ELF-1 (cell line): ENCODE data around the gene UBR1.

Experiments
- DNase-seq: peaks from one replicate; pipeline ENCODE4 v3.0.0-alpha.2; 2016; ENCODE audit warnings: low read depth, low spot score

Gene UBR1

DNA sequence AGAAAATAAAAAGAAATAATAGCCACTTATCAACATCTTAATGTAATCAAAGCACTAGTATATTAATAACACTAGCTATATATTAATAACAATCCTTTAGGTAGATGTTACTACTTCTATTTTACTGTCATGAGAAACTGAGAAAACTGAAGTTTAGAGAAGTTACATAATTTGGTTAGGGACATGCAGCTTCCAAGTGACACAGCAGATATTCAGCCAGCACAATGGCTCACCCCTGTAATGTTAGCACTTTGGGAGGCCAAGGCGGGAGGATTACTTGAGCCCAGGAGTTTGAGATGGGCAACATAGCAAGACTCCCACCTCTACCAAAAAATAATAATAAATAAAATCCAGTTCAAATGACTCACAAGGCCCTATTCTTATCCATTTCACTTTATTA is 1.9 kb upstream of the UBR1 start:
- DNase-seq, result no peak

- DNase-seq, result no peak
Measured at GRCh38 chr15:43106486-43106829, 620 bp upstream of the UBR1 start.

DNA sequence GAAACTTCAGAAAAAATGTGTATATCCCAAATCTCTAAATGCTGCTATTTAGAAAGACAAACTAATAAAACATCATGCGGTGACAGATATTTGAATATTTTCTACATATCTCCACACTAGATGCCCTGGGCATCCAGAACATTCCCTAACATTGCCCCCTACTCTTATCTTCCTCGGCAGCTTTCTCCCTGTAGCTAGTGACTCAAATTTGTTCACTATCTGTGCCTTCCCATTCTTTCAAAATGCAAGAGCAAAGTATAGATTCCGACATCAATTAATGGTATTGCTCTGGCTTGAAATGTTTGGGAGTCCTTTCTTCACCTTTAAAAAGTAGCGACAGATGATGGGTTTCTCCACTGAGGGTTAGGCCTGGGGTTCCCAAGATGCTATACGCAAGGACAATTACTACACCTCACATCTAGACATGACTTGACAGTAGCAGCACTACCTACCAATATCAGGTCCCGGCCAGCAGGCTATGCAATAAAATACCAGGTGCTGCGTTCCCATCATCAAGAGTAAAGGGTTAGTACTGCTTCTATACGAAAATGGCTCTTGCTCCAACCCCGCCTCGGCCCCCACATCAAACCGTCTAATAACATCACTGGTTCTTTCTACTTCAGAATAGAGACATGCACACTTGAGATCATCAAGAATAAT is 631 bp downstream of the UBR1 start:
- DNase-seq, result peak; percentile 8

GRCh38 chr15:43104426-43104825 is 1.4 kb downstream of the UBR1 start:
- no peak for DNase-seq

GRCh38 chr15:43103907-43104306 is 1.9 kb downstream of the UBR1 start:
- no peak for DNase-seq

DNA sequence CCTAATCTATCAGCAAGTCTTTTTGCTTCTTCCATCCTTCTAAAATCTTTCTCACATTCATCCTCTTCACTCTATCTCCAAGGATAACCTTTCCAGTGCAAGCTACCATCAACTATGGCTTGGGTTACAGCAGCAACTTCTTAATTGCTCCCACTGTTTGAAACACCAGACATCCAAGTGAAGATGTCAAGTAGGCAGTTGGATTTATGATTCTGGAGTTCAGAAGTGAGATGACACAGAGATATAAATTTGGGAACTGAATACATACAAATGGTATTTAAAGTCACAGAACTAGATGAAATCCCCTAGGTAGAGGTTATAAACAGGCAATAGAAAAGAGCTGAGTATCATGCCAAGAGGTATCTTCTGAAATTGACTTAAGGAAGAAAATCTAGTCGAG is 3.7 kb downstream of the UBR1 start:
- no peak for DNase-seq

DNA sequence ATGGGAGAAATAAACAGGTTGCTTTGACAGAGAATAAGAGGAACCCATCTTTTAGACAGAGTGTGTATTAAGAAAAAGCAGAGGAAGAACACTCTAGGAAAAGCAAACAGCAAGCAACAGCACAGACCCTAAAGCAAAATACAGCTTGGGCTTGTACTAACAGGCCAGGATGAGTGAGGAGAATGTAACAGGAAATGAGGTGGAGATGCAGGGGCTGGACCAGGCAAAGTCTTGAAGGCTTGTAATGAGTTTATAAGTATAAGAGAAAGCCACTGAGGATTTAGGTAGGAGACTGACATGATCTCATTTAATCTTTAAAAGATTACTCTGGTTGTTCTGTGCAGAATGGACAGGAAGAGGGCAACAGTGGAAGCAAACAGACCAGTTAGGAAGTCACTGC is 4.9 kb downstream of the UBR1 start:
- DNase-seq, result no peak

- DNase-seq, result no peak
Measured at GRCh38 chr15:43099105-43099845, 6.6 kb downstream of the UBR1 start.

DNA sequence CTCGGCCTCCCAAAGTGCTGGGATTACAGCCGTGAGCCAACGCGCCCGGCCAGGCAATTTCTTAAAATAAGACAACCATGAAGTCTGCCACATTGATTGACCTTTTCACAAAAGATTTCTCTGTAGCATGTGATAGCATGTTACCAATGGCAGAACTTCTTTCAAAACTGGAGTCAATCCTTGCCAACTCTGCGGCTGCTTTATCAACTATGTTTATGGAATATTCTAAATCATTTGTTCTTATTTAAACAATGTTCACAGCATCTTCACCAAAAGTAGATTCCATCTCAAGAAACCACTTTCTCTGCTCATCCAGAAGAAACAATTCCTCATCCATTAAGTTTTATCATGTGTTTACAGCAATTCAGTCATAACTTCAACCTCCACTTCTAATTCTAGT is 9.4 kb downstream of the UBR1 start:
- DNase-seq, result no peak

DNA sequence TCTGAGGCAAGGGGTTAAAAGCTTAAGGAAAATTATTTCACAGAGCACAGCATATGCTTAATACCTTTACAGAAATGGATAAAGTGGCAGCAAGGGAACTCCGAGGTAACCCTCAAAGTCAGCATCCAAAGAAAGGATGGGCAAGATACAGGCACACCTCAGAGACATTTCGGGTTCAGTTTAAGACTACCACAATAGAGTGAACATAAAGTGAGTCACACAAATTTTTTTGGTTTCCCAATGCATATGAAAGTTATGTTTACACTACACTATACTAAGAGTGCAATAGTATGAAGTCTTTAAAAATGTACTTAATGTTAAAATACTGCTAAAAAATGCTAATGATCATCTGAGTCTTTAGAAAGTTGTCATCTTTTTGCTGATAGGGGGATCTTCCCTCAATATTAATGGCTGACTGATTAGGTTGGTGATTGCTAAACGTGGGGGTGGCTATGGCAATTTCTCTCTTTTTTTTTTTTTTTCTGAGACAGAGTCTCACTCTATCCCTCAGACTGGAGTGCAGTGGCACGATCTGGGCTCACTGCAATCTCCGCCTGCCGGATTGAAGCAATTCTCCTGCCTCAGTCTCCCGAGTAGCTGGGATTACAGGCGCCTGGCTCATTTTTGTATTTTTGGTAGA is 10.0 kb downstream of the UBR1 start:
- DNase-seq, result no peak

DNA sequence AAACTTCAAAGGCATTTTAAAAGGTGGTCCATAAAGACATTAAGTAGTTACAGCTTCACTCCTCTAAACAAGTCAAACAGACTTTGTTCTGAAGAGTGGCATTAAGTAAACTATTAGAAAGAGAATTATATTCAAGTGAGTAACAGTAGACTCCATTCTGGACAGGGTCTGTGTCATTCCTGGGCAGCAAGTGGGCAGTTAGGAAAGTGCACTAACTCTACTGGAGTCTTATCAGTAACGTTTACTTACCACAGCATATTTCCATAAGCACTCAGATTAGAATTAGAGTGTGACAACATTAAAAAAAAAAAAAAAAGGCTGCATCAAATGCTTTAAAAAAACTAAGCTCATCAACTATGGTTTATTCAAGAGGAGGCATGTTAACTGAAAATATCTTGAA is 10.6 kb downstream of the UBR1 start:
- DNase-seq, result no peak

DNA sequence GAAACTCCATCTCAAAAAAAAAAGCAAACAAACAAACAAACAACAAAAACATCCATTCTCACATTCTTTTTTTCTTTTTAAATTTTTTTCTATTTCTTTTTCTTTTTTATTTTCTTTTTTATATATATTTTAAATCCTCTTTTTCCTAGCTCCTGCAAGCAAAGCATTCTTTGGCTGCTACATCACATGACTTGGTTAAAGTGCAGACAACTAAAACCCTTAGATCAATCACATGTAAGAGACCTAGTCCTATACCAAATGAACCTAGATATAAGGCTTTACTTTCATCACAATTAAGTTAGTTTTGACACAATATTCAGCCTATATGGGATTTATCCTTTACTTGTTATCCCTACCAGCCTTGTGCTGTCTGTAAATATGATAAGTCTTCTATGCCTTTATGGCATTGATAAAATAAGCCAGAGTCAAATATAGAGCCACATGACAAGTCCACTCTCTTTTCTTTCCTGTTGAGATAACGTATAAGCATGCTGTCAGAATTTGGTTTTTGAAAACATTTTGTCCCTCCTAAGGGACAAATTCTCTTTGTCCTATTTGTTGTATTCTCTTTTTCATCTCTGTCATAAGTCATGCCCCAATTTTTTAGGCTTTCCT is 11.3 kb downstream of the UBR1 start:
- DNase-seq, result no peak

- no peak for DNase-seq
Measured at GRCh38 chr15:43093026-43093425, 12.8 kb downstream of the UBR1 start.

DNA sequence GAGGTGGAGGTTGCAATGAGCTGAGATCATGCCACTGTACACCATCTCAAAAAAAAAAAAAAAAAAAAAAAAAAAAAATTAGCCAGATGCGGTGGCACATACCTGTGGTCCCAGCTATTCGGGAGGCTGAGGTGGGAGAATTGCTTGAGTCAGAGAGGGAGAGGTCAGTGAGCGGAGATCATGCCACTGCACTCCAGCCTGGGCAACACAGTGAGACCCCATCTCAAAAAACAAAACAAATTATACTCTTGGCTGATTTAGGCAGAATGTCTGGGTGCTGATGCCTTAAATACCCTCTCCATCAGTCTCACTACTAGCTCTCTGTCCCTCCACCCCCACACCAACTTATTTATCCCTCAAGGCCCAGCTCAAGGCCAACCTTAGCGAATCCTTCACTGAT is 14.0 kb downstream of the UBR1 start:
- DNase-seq, result no peak

- no peak for DNase-seq
Measured at GRCh38 chr15:43086551-43086950, 19.3 kb downstream of the UBR1 start.

DNA sequence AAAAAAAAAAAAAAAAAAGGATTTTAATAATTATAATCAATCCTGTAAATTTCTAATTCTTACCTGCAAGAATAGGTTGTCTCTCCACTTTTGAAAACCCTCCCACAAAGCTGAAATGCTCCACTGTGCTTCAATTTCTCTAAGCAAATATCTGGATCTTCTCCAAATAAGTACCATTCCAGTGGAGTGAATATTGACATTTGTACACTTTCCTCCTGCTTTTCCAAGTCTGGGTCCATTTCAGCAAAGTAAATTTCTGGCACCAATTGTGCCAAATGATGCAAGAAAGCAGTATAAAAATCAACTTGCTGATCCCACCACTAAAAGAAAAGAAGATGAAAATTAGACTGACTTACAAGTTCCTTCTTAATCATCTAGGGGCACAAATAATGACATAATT is 19.9 kb downstream of the UBR1 start:
- DNase-seq, result no peak

GRCh38 chr15:43082509-43082908 is 23.3 kb downstream of the UBR1 start:
- no peak for DNase-seq

DNA sequence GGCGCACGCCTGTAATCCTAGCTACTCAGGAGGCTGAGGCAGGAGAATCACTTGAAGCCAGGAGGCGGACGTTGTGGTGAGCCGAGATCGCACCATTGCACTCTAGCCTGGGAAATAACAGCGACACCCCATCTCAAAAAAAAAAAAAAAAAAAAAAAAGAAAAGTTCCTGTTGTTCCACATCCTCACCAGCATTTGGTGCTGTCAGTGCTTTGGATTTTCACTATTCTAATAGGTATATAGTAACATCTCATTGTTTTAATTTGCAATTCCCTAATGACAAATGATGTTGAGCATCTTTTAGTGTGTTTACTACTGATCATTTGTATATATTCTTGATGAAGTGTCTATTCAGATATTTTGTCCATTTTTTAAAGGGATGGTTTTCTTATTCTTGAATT is 24.6 kb downstream of the UBR1 start:
- DNase-seq, result no peak

- no peak for DNase-seq
Measured at GRCh38 chr15:43071451-43071850, 34.4 kb downstream of the UBR1 start.

GRCh38 chr15:43070893-43071292 is 34.9 kb downstream of the UBR1 start:
- DNase-seq, result no peak

GRCh38 chr15:43070249-43070648 is 35.6 kb downstream of the UBR1 start:
- no peak for DNase-seq

GRCh38 chr15:43067717-43068461 is 37.9 kb downstream of the UBR1 start:
- peak; percentile 25 for DNase-seq
